Stimulated activated CD4-positive, alpha-beta T cell treated with anti-CD3 and anti-CD28 coated beads, Interleukin-15, amount 100 ng/mL, for 24 hours (primary cell): ENCODE data around the gene MYO5B.
"Not testable (repeated sequence)": the region's sequence is repeated elsewhere in the genome, so short reads cannot be mapped to it uniquely, and the experiment has no call there.

Experiments used
- DNase-seq: peaks from one replicate; pipeline ENCODE4 v3.0.0-alpha.2; 2020

The MYO5B gene

GRCh38 chr18:49846718-49847470 lies 348.1 kb downstream of the MYO5B start:
- DNase-seq: no peak

GRCh38 chr18:49846361-49846662 lies 348.6 kb downstream of the MYO5B start:
- no peak for DNase-seq

- DNase-seq: no peak
These were observed 349.2 kb downstream of the MYO5B start for GRCh38 chr18:49845629-49846360.

- no peak for DNase-seq
These were observed 350.0 kb downstream of the MYO5B start for GRCh38 chr18:49844903-49845302.

GRCh38 chr18:49843778-49844625 lies 350.9 kb downstream of the MYO5B start:
- DNase-seq: no peak

GRCh38 chr18:49843131-49843530 lies 351.8 kb downstream of the MYO5B start:
- DNase-seq: no peak

GRCh38 chr18:49842656-49843055 lies 352.3 kb downstream of the MYO5B start:
- DNase-seq: no peak

- no peak for DNase-seq
These were observed 353.4 kb downstream of the MYO5B start for GRCh38 chr18:49841236-49842217.

GRCh38 chr18:49839012-49839411 lies 355.9 kb downstream of the MYO5B start:
- no peak for DNase-seq

- no peak for DNase-seq
These were observed 356.6 kb downstream of the MYO5B start for GRCh38 chr18:49838381-49838780.

- DNase-seq: no peak
These were observed 357.1 kb downstream of the MYO5B start for GRCh38 chr18:49837889-49838288.

GRCh38 chr18:49837316-49837835 lies 357.6 kb downstream of the MYO5B start:
- not testable (repeated sequence) for DNase-seq

- DNase-seq: no peak
These were observed 359.5 kb downstream of the MYO5B start for GRCh38 chr18:49835405-49835804.

- no peak for DNase-seq
These were observed 360.7 kb downstream of the MYO5B start for GRCh38 chr18:49834258-49834657.

GRCh38 chr18:49833814-49834213 lies 361.1 kb downstream of the MYO5B start:
- DNase-seq: no peak

GRCh38 chr18:49832221-49832647 lies 362.7 kb downstream of the MYO5B start:
- no peak for DNase-seq

- DNase-seq: no peak
These were observed 367.0 kb downstream of the MYO5B start for GRCh38 chr18:49827996-49828395.

- DNase-seq: peak; percentile 50
These were observed 374.9 kb downstream of the MYO5B start for GRCh38 chr18:49819823-49820671.

GRCh38 chr18:49819071-49819662 lies 375.8 kb downstream of the MYO5B start:
- DNase-seq: no peak

- no peak for DNase-seq
These were observed 377.0 kb downstream of the MYO5B start for GRCh38 chr18:49817947-49818346.

- no peak for DNase-seq
These were observed 379.0 kb downstream of the MYO5B start for GRCh38 chr18:49815927-49816326.
